ENCODE results near the gene FGD4.

GRCh38 chr12:32420356-32420755 lies 21.0 kb downstream of the FGD4 start:
- no peak for TF ChIP-seq TCF4 (CRISPR knock-in tag; IDR thresholded peaks at IDR 0.05; ENCODE audit: borderline replicate concordance)
- no peak for TF ChIP-seq PATZ1 (CRISPR knock-in tag; IDR thresholded peaks at IDR 0.05; ENCODE audit: borderline replicate concordance)

Measured in SK-N-SH treated with all-trans-retinoic acid at 6 μM for 48 hours (cell line).